ENCODE results near the gene KLHDC7A. TPM values are rescaled to one million over a fixed set of nuclear protein-coding genes. Genes with fewer than 3 reads are reported as not detected.

KLHDC7A gene
- total RNA-seq, 3 donors from 2014 or later = 0.80 to 15.7 (median 0.98) TPM

GRCh38 chr1:18484721-18485120 lies 4.0 kb downstream of the KLHDC7A start:
- Histone ChIP-seq H3K4me3 (no peak overlapping the region), H3K4me1 (no peaks in the 10 kb centered on the region), H3K27ac (no peak overlapping the region), H3K9me3 (no peaks in the 10 kb centered on the region), H3K36me3 (no peaks in the 10 kb centered on the region), H3K27me3 (no peaks in the 10 kb centered on the region)
- TF ChIP-seq POLR2A (IDR thresholded peaks at IDR 0.05) (no peak), CTCF (IDR thresholded peaks at IDR 0.05) (no peak), POLR2AphosphoS5 (IDR thresholded peaks at IDR 0.05) (no peak)
- no peak for DNase-seq (ENCODE audit: low spot score in 2 of 2)
- intact Hi-C loops (cut with DNase I; ENCODE audit: low total_unique reads) = no loop called here

GRCh38 chr1:18485227-18485626 lies 4.5 kb downstream of the KLHDC7A start:
- no peaks in the 10 kb centered on the region for H3K36me3 ChIP-seq
- intact Hi-C loops (cut with DNase I; ENCODE audit: low total_unique reads) = no loop called here
- no peaks in the 10 kb centered on the region for H3K9me3 ChIP-seq
- no peaks in the 10 kb centered on the region for H3K4me1 ChIP-seq
- no peak for DNase-seq (ENCODE audit: low spot score in 2 of 2)
- H3K4me3 ChIP-seq = no peak overlapping the region
- TF ChIP-seq POLR2A (IDR thresholded peaks at IDR 0.05) (no peak), POLR2AphosphoS5 (IDR thresholded peaks at IDR 0.05) (no peak), CTCF (IDR thresholded peaks at IDR 0.05) (no peak)
- H3K27me3 ChIP-seq = no peaks in the 10 kb centered on the region
- H3K27ac ChIP-seq = no peak overlapping the region

- H3K27ac ChIP-seq = no peak overlapping the region
- no peaks in the 10 kb centered on the region for H3K36me3 ChIP-seq
- no peak for TF ChIP-seq POLR2AphosphoS5 (IDR thresholded peaks at IDR 0.05)
- TF ChIP-seq POLR2A (IDR thresholded peaks at IDR 0.05) = no peak
- no peak for TF ChIP-seq CTCF (IDR thresholded peaks at IDR 0.05)
- no peaks in the 10 kb centered on the region for H3K27me3 ChIP-seq
- no peaks in the 10 kb centered on the region for H3K9me3 ChIP-seq
- DNase-seq (ENCODE audit: low spot score in 2 of 2) = no peak
- no peak overlapping the region for H3K4me3 ChIP-seq
- H3K4me1 ChIP-seq = no peaks in the 10 kb centered on the region
- intact Hi-C loops (cut with DNase I; ENCODE audit: low total_unique reads) = no loop called here
Observed at GRCh38 chr1:18486195-18486594, 5.5 kb downstream of the KLHDC7A start.

- intact Hi-C loops (cut with DNase I; ENCODE audit: low total_unique reads) = no loop called here
- TF ChIP-seq POLR2A (IDR thresholded peaks at IDR 0.05) (no peak), POLR2AphosphoS5 (IDR thresholded peaks at IDR 0.05) (no peak), CTCF (IDR thresholded peaks at IDR 0.05) (no peak)
- Histone ChIP-seq H3K9me3 (no peaks in the 10 kb centered on the region), H3K36me3 (no peaks in the 10 kb centered on the region), H3K27ac (no peak overlapping the region), H3K4me3 (no peak overlapping the region), H3K27me3 (peaks cover 0 to 3% of the 10 kb centered on the region in 2 donors), H3K4me1 (no peaks in the 10 kb centered on the region)
- no peak for DNase-seq (ENCODE audit: low spot score in 2 of 2)
Observed at GRCh38 chr1:18489417-18490143, 8.8 kb downstream of the KLHDC7A start.

- no peak overlapping the region for H3K27ac ChIP-seq
- H3K4me1 ChIP-seq = no peaks in the 10 kb centered on the region
- no peak for DNase-seq (ENCODE audit: low spot score in 2 of 2)
- TF ChIP-seq POLR2AphosphoS5 (IDR thresholded peaks at IDR 0.05) = no peak
- peaks cover 0 to 3% of the 10 kb centered on the region in 2 donors for H3K27me3 ChIP-seq
- intact Hi-C loops (cut with DNase I; ENCODE audit: low total_unique reads) = no loop called here
- no peak overlapping the region for H3K4me3 ChIP-seq
- no peaks in the 10 kb centered on the region for H3K36me3 ChIP-seq
- no peaks in the 10 kb centered on the region for H3K9me3 ChIP-seq
Observed at GRCh38 chr1:18491168-18491567, 10.4 kb downstream of the KLHDC7A start.
